Caki2 (cell line): ENCODE results near the gene NSA2. TPM values are rescaled to one million over a fixed set of nuclear protein-coding genes. Genes with fewer than 3 reads are reported as not detected.
"Not testable (repeated sequence)": the region's sequence is repeated elsewhere in the genome, so short reads cannot be mapped to it uniquely, and the experiment has no call there.

Experiments
- DNase-seq: peaks from one replicate; pipeline ENCODE4 v3.0.0-alpha.2; 2015; ENCODE audit warnings: low read depth
- in situ Hi-C: cut with HindIII; loops from 2 replicates; pipeline ENCODE4 v1.10.0; 2016; ENCODE audit warnings: low sequenced_read_pairs, low pct_unique_long_range_greater_than_20kb, mixed read lengths
- total RNA-seq: library from RNA; depleted of rRNA; stranded (reverse); fragments of >200 nt; shearing (Covaris generic); gene quantifications from 2 replicates; pipeline ENCODE4 v1.2.3, GENCODE V29; 2014; ENCODE audit warnings: low replicate concordance; rRNA removed

Gene NSA2
- total RNA-seq, result 14.4 and 22.8 TPM in 2 replicates

GRCh38 chr5:74766849-74767578, at the start of gene NSA2, which contains the start of gene GFM2:
TSS of gene NSA2 (plus strand) at chr5:74767249. CDS start at chr5:74767361, 112 bp downstream.
TSS of gene GFM2 (minus strand) at chr5:74767117. CDS start at chr5:74763742, 3,375 bp downstream.
- in situ Hi-C loops, result no loop called here
- DNase-seq, result peak; percentile 87

GRCh38 chr5:74717596-74717995, 49.5 kb upstream of the NSA2 start:
- in situ Hi-C loops, result no loop called here

GRCh38 chr5:74722271-74722670, 44.8 kb upstream of the NSA2 start:
- no peak for DNase-seq
- in situ Hi-C loops, result no loop called here

More at GRCh38 chr5:74717596-74717995, 49.5 kb upstream of the NSA2 start:
- DNase-seq, result no peak

- in situ Hi-C loops, result no loop called here
- DNase-seq, result no peak
Measured at GRCh38 chr5:74725331-74725730, 41.7 kb upstream of the NSA2 start.

- in situ Hi-C loops, result no loop called here
- no peak for DNase-seq
Measured at GRCh38 chr5:74736759-74737158, 30.3 kb upstream of the NSA2 start.

GRCh38 chr5:74738406-74738805, 28.6 kb upstream of the NSA2 start:
- in situ Hi-C loops, result no loop called here
- DNase-seq, result no peak

- in situ Hi-C loops, DNase-seq: not testable (repeated sequence)
Measured at GRCh38 chr5:74748742-74749141, 18.3 kb upstream of the NSA2 start.

- no peak for DNase-seq
- in situ Hi-C loops, result no loop called here
Measured at GRCh38 chr5:74761241-74761640, 5.8 kb upstream of the NSA2 start.

- DNase-seq, result peak; percentile 37
- in situ Hi-C loops, result no loop called here
Measured at GRCh38 chr5:74762599-74762998, 4.5 kb upstream of the NSA2 start.

- DNase-seq, result no peak
- in situ Hi-C loops, result no loop called here
Measured at GRCh38 chr5:74763504-74763903, 3.5 kb upstream of the NSA2 start.

- in situ Hi-C loops, result no loop called here
- peak; percentile 37 for DNase-seq
Measured at GRCh38 chr5:74765201-74765600, 1.8 kb upstream of the NSA2 start.

- no peak for DNase-seq
- in situ Hi-C loops, result no loop called here
Measured at GRCh38 chr5:74765929-74766328, 1.1 kb upstream of the NSA2 start.

GRCh38 chr5:74766418-74766848, 616 bp upstream of the NSA2 start:
- in situ Hi-C loops, result no loop called here
- DNase-seq, result no peak

- no peak for DNase-seq
- in situ Hi-C loops, result no loop called here
Measured at GRCh38 chr5:74767579-74767913, 497 bp downstream of the NSA2 start.

- no peak for DNase-seq
- in situ Hi-C loops, result no loop called here
Measured at GRCh38 chr5:74772359-74772758, 5.3 kb downstream of the NSA2 start.

GRCh38 chr5:74778609-74779008, 11.6 kb downstream of the NSA2 start:
- in situ Hi-C loops, result no loop called here
- DNase-seq, result no peak

- in situ Hi-C loops, result no loop called here
- DNase-seq, result no peak
Measured at GRCh38 chr5:74786851-74787250, 19.8 kb downstream of the NSA2 start.

GRCh38 chr5:74787424-74787823, 20.4 kb downstream of the NSA2 start:
- in situ Hi-C loops, result no loop called here
- no peak for DNase-seq

- DNase-seq, in situ Hi-C loops: not testable (repeated sequence)
Measured at GRCh38 chr5:74791669-74792068, 24.6 kb downstream of the NSA2 start.
